ENCODE results near the gene CHCT1. TPM values are rescaled to one million over a fixed set of nuclear protein-coding genes. Genes with fewer than 3 reads are reported as not detected.
A peak's percentile ranks its signal among the peaks of the same experiment; 100 is the strongest.
"Not testable (repeated sequence)": the region's sequence is repeated elsewhere in the genome, so short reads cannot be mapped to it uniquely, and the experiment has no call there.

Gene CHCT1
- total and polyA plus RNA-seq, 2 of the 8 experiments (the other 6 are each of a cell fraction or from before 2014, with no cell fraction given): 0.06 TPM; not detected in 1

GRCh38 chr17:60433021-60433997 is 11.0 kb downstream of the CHCT1 start:
- H2BK120ac ChIP-seq (replicated peaks; ENCODE audit: low read depth, low read length); H4K91ac ChIP-seq (replicated peaks; ENCODE audit: insufficient read length, low read length); POLR2A ChIA-PET (ENCODE audit: partially characterized antibody); H2AK5ac ChIP-seq (ENCODE audit: low read depth, low read length); H3K79me2 ChIP-seq (ENCODE audit: control insufficient read depth in 1 of 2, insufficient read depth in 2 of 2, low read length in 2 of 2); H3K4me3 ChIP-seq (ENCODE audit: extremely low read depth in 1 of 4, insufficient read depth in 2 of 4, low read depth in 3 of 4, low read length in 4 of 4); H4K5ac ChIP-seq (ENCODE audit: insufficient read length, low read depth, low read length); H3K27me3 ChIP-seq (replicated peaks in 1 of 4; ENCODE audit: control insufficient read depth in 3 of 4, extremely low read depth in 1 of 4, insufficient read depth in 3 of 4, low read length in 3 of 4); H4K8ac ChIP-seq (ENCODE audit: extremely low read depth, insufficient read depth, low read length); H2BK5ac ChIP-seq (ENCODE audit: low read depth, low read length); H3K56ac ChIP-seq (replicated peaks; ENCODE audit: insufficient read length, low read depth, low read length); H3K27ac ChIP-seq (ENCODE audit: low read depth, low read length); H3K4me2 ChIP-seq (ENCODE audit: insufficient read depth in 1 of 2, low read depth in 2 of 2, low read length in 2 of 2); H4K20me1 ChIP-seq (replicated peaks in 1 of 2; ENCODE audit: control insufficient read depth in 1 of 2, insufficient read depth in 2 of 2, low read length in 2 of 2); H2BK20ac ChIP-seq (ENCODE audit: low read length); H3K23me2 ChIP-seq (ENCODE audit: low read depth, low read length); H3K9me3 ChIP-seq (ENCODE audit: insufficient read depth in 2 of 2, low read depth in 1 of 2, low read length in 1 of 2); H3K4me1 ChIP-seq (replicated peaks in 1 of 4; ENCODE audit: control insufficient read depth in 3 of 4, insufficient read depth in 4 of 4, low read length in 3 of 4); H3K79me1 ChIP-seq (ENCODE audit: low read depth, low read length); H3K36me3 ChIP-seq (ENCODE audit: control insufficient read depth in 2 of 4, insufficient read depth in 4 of 4, low read length in 3 of 4); H3K18ac ChIP-seq (ENCODE audit: extremely low read depth, low read length); H2BK15ac ChIP-seq (ENCODE audit: low read length); H2AFZ ChIP-seq (ENCODE audit: low read length); H3K4ac ChIP-seq (replicated peaks; ENCODE audit: insufficient read length, low read depth, low read length); H3K9ac ChIP-seq (replicated peaks in 1 of 4; ENCODE audit: extremely low read depth in 1 of 4, low read depth in 3 of 4, low read length in 3 of 4); H3K14ac ChIP-seq (ENCODE audit: insufficient read length); H3K23ac ChIP-seq (ENCODE audit: insufficient read length); H2BK12ac ChIP-seq (ENCODE audit: low read depth, low read length); FAIRE-seq: not testable (repeated sequence)
- WGBS, 2 experiments (ENCODE audit: extremely low coverage in 1 of 2, insufficient coverage in 1 of 2, insufficient read length in 1 of 2, insufficient replicate concordance in 2 of 2, low coverage in 1 of 2, low lambda C conversion rate in 2 of 2, missing lambda C conversion rate in 1 of 2): 96% methylated on average over 4 of the region's 4 CpGs; no CpG with 5 or more reads in 1 of the 2 experiments
- peak in 1 of 2 experiments; percentile 24 for DNase-seq (ENCODE audit: low read depth in 1 of 2, low spot score in 2 of 2)
- CTCF ChIA-PET (ENCODE audit: partially characterized antibody): interaction anchor here (0.6 to 1.3 kb wide), 6 partner anchors 10 to 345 kb away, joined by 3 to 5 read pairs (median 3); no protein-coding TSS in a partner anchor

All from H1 (cell line).